Endodermal cell (in vitro differentiated cells): ENCODE data around the gene ALX4. TPM values are rescaled to one million over a fixed set of nuclear protein-coding genes. Genes with fewer than 3 reads are reported as not detected.

Experiments used
- DNase-seq: peaks from one replicate; pipeline ENCODE4 v3.0.0-alpha.2; 2017
- H3K27ac ChIP-seq: 2 replicates; pipeline ENCODE4 v1.5.1; 2013; ENCODE audit warnings: mild to moderate bottlenecking, low read depth, low read length, moderate library complexity
- H3K27me3 ChIP-seq: 2 replicates; pipeline ENCODE4 v1.6.1; 2013; ENCODE audit warnings: mild to moderate bottlenecking, low read length, moderate library complexity; ENCODE audit not compliant: insufficient read depth, control insufficient read depth, poor library complexity, severe bottlenecking
- H3K36me3 ChIP-seq: 2 replicates; pipeline ENCODE4 v1.7.0; 2013; ENCODE audit warnings: mild to moderate bottlenecking, low read length, moderate library complexity; ENCODE audit not compliant: control insufficient read depth, insufficient read depth
- H3K4me1 ChIP-seq: one replicate; pipeline ENCODE4 v1.7.0; 2013; ENCODE audit warnings: low read length; ENCODE audit not compliant: control insufficient read depth, insufficient read depth
- H3K4me3 ChIP-seq: 2 replicates; pipeline ENCODE4 v1.5.1; 2013; ENCODE audit warnings: mild to moderate bottlenecking, low read length, moderate library complexity
- H3K9ac ChIP-seq: 2 replicates; pipeline ENCODE4 v1.6.1; 2013; ENCODE audit warnings: mild to moderate bottlenecking, low read length, moderate library complexity; ENCODE audit not compliant: poor library complexity, severe bottlenecking; ENCODE audit errors: extremely low read depth
- H3K9me3 ChIP-seq: 2 replicates; pipeline ENCODE4 v1.6.1; 2013; ENCODE audit warnings: mild to moderate bottlenecking, low read length, moderate library complexity; ENCODE audit not compliant: control insufficient read depth
- H3K27ac Mint-ChIP-seq: 2 replicates; pipeline ENCODE4 v1.8.0; 2020; ENCODE audit warnings: mixed read lengths
- H3K27me3 Mint-ChIP-seq: 2 replicates; pipeline ENCODE4 v1.8.0; 2021; ENCODE audit warnings: mild to moderate bottlenecking, mixed read lengths; ENCODE audit not compliant: insufficient read depth
- H3K36me3 Mint-ChIP-seq: 2 replicates; pipeline ENCODE4 v1.8.0; 2020; ENCODE audit warnings: low read depth, mixed read lengths
- H3K4me1 Mint-ChIP-seq: 2 replicates; pipeline ENCODE4 v1.8.0; 2020; ENCODE audit warnings: mixed read lengths
- H3K4me3 Mint-ChIP-seq: 2 replicates; pipeline ENCODE4 v1.8.0; 2020; ENCODE audit warnings: mild to moderate bottlenecking, moderate library complexity, mixed read lengths
- H3K9me3 Mint-ChIP-seq: 2 replicates; pipeline ENCODE4 v1.8.0; 2020; ENCODE audit warnings: mild to moderate bottlenecking, mixed read lengths
- CTCF ChIP-seq: fragments of 200-600 bp; sonication (generic); conservative IDR thresholded peaks from 2 replicates; pipeline ENCODE4 v1.5.0; 2021; ENCODE audit warnings: antibody characterized with exemption, mild to moderate bottlenecking
- WGBS, 2 experiments: methylation state at CpG; one replicate each; pipeline versions ENCODE4 v1.1.5 to v1.1.7; 2013; ENCODE audit warnings: missing lambda C conversion rate in 2 of 2, mixed read lengths in 1 of 2; ENCODE audit not compliant: insufficient coverage in 1 of 2, insufficient read length in 1 of 2; 5-methylcytosine and 5-hydroxymethylcytosine counted together
- total RNA-seq, 2 donors: library from RNA; stranded (reverse); fragmentation: NEBNext Ultra II Directional in 1 of 2; extraction: Animal tissue kit (Norgen Biotek cat#: 25700) in 1 of 2; gene quantifications; 2 replicates in 1 of 2; 3 replicates in 1 of 2; pipeline ENCODE4 v1.2.1, GENCODE V29; 2021

The ALX4 gene
- total RNA-seq, 2 donors from 2014 or later = not detected

- no peak overlapping the region for H3K9ac ChIP-seq
- peaks cover 100% of the 10 kb centered on the region for H3K27me3 ChIP-seq
- Mint-ChIP-seq H3K36me3 (no peaks in the 10 kb centered on the region), H3K4me3 (no peak overlapping the region), H3K4me1 (peaks cover 2% of the 10 kb centered on the region), H3K27ac (no peak overlapping the region), H3K27me3 (peaks cover 100% of the 10 kb centered on the region), H3K9me3 (no peaks in the 10 kb centered on the region)
- no peaks in the 10 kb centered on the region for H3K9me3 ChIP-seq
- no peaks in the 10 kb centered on the region for H3K36me3 ChIP-seq
- no peak overlapping the region for H3K4me3 ChIP-seq
- WGBS, 2 experiments = 3 to 12% methylated on average over 3 to 9 of the region's 9 CpGs
- TF ChIP-seq CTCF = no peak
- no peak for DNase-seq
- H3K27ac ChIP-seq = no peak overlapping the region
- H3K4me1 ChIP-seq = no peaks in the 10 kb centered on the region
Measured at GRCh38 chr11:44313761-44314489, 4.0 kb upstream of the ALX4 start.

GRCh38 chr11:44312876-44313275 is 2.9 kb upstream of the ALX4 start:
- peaks cover 100% of the 10 kb centered on the region for H3K27me3 Mint-ChIP-seq

More at GRCh38 chr11:44312876-44313275, 2.9 kb upstream of the ALX4 start:
- Mint-ChIP-seq H3K27ac (no peak overlapping the region), H3K4me1 (peaks cover 2% of the 10 kb centered on the region), H3K9me3 (no peaks in the 10 kb centered on the region), H3K36me3 (no peaks in the 10 kb centered on the region), H3K4me3 (no peak overlapping the region)
- Histone ChIP-seq H3K36me3 (no peaks in the 10 kb centered on the region), H3K27ac (no peak overlapping the region), H3K9me3 (no peaks in the 10 kb centered on the region), H3K4me3 (no peak overlapping the region), H3K4me1 (no peaks in the 10 kb centered on the region), H3K9ac (no peak overlapping the region), H3K27me3 (peaks cover 100% of the 10 kb centered on the region)
- WGBS, 2 experiments = 6 to 12% methylated on average over 3 to 4 of the region's 4 CpGs
- DNase-seq = no peak
- TF ChIP-seq CTCF = no peak
